OCI-LY3 (cell line): ENCODE measurements around the gene IL1RL1.

Experiments
- H2AFZ ChIP-seq: fragments of 200-600, 300-600 bp; shearing (Covaris generic); 2 replicates; pipeline ENCODE4 v1.6.0; 2014; ENCODE audit warnings: antibody characterized with exemption, low read depth, low read length
- H3K27ac ChIP-seq: fragments of 200-600, 300-600 bp; sonication (generic); 2 replicates; pipeline ENCODE4 v1.5.1; 2014; ENCODE audit warnings: mild to moderate bottlenecking, low read length, moderate library complexity, mixed read lengths
- H3K27me3 ChIP-seq: fragments of 200-600, 300-600 bp; sonication (generic); 2 replicates; pipeline ENCODE4 v1.6.1; 2014; ENCODE audit warnings: low read depth, low read length, mixed read lengths
- H3K36me3 ChIP-seq: fragments of 200-600, 300-600 bp; sonication (generic); replicated peaks from 2 replicates; pipeline ENCODE3; 2014; ENCODE audit warnings: low read depth, low read length, mixed read lengths
- H3K4me1 ChIP-seq: fragments of 300-600, 200-600 bp; sonication (generic); 2 replicates; pipeline ENCODE4 v1.6.1; 2014; ENCODE audit warnings: low read length, mixed read lengths
- H3K4me2 ChIP-seq: fragments of 200-600, 300-600 bp; sonication (generic); 2 replicates; pipeline ENCODE4 v1.6.1; 2014; ENCODE audit warnings: low read length, mixed read lengths
- H3K4me3 ChIP-seq: fragments of 300-600, 200-600 bp; sonication (generic); 2 replicates; pipeline ENCODE4 v1.5.1; 2014; ENCODE audit warnings: antibody characterized with exemption, mild to moderate bottlenecking, low read length, moderate library complexity
- H3K79me2 ChIP-seq: fragments of 300-600, 200-600 bp; shearing (Covaris generic); 2 replicates; pipeline ENCODE4 v1.6.1; 2014; ENCODE audit warnings: mild to moderate bottlenecking, low read length, mixed read lengths
- H3K9ac ChIP-seq: fragments of 300-600, 200-600 bp; shearing (Covaris generic); 2 replicates; pipeline ENCODE4 v1.6.0; 2014; ENCODE audit warnings: mild to moderate bottlenecking, low read length, moderate library complexity
- H3K9me3 ChIP-seq: fragments of 200-600, 300-600 bp; shearing (Covaris generic); 2 replicates; pipeline ENCODE4 v1.6.1; 2014; ENCODE audit warnings: low read length, mixed read lengths; ENCODE audit not compliant: insufficient read depth
- H4K20me1 ChIP-seq: fragments of 200-600, 300-600 bp; sonication (generic); 2 replicates; pipeline ENCODE4 v1.6.1; 2016; ENCODE audit warnings: low read length, mixed read lengths; ENCODE audit not compliant: insufficient read depth
- CTCF ChIP-seq: fragments of 200-600, 300-600 bp; sonication (generic); IDR thresholded peaks from 2 replicates; pipeline ENCODE4 v1.5.1; 2014; ENCODE audit warnings: antibody characterized with exemption, low read length, low read depth
- EZH2phosphoT487 ChIP-seq: fragments of 200-600 bp; shearing (Covaris generic); IDR thresholded peaks from 2 replicates; pipeline ENCODE4 v1.6.1; 2018; ENCODE audit warnings: antibody characterized with exemption, mixed run types, low read depth

The IL1RL1 gene

DNA sequence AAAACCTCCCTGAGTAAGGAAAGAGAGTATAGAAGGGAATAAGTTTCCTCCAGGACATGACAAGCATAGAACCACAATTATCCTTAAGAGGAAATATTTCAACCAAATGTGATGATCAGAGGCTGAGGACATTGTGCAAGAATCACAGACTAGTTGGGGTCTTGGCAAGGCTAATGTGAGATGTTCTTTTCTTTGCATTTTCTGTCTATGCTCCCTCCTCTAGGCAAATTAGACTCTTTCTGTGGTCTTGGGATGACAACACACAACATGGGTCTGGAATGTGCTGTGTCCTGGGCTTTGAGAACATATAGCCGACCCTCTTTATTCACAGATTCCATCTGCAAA is 32.0 kb upstream of the IL1RL1 start:
- 0 out of 2 replicates have a peak, but pooled peaks cover 9% of the 10 kb centered on the region for H3K27me3 ChIP-seq
- H3K27ac ChIP-seq, result no peak overlapping the region
- H2AFZ ChIP-seq, result no peak overlapping the region
- no peaks in the 10 kb centered on the region for H3K36me3 ChIP-seq
- no peaks in the 10 kb centered on the region for H4K20me1 ChIP-seq
- no peak for TF ChIP-seq EZH2phosphoT487
- no peak for TF ChIP-seq CTCF
- no peaks in the 10 kb centered on the region for H3K79me2 ChIP-seq
- no peak overlapping the region for H3K4me3 ChIP-seq
- H3K9ac ChIP-seq, result no peak overlapping the region
- H3K4me2 ChIP-seq, result no peak overlapping the region
- peaks cover 9% of the 10 kb centered on the region for H3K4me1 ChIP-seq
- no peaks in the 10 kb centered on the region for H3K9me3 ChIP-seq

- TF ChIP-seq EZH2phosphoT487 (no peak), CTCF (no peak)
- H3K36me3 ChIP-seq, result no peaks in the 10 kb centered on the region
Observed at GRCh38 chr2:102282678-102283091, 28.7 kb upstream of the IL1RL1 start.

DNA sequence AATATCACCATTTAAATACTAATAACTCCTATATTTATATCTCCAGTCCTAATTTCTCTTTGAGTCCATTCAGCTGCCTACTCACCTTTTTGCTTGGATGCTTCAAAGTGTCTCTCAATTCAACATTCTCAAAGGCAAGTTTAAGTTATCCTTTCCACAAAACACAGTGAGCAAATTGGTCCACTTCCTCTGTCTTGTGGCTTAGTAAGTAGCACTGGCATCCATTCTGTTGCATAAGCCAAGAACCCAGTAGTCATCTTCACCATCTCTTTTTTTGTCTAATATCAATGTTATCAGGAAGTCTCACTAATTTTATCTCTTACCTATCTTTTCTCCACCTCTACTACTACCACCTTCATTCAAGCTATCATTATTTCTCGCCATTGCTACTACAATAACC is 27.4 kb upstream of the IL1RL1 start:
- Histone ChIP-seq H4K20me1 (no peaks in the 10 kb centered on the region), H3K27me3 (0 out of 2 replicates have a peak, but pooled peaks cover 9% of the 10 kb centered on the region), H3K36me3 (no peaks in the 10 kb centered on the region), H2AFZ (no peak overlapping the region), H3K79me2 (no peaks in the 10 kb centered on the region), H3K9me3 (no peaks in the 10 kb centered on the region), H3K4me3 (no peak overlapping the region), H3K4me1 (peaks cover 9% of the 10 kb centered on the region), H3K9ac (no peak overlapping the region), H3K4me2 (no peak overlapping the region), H3K27ac (no peak overlapping the region)
- TF ChIP-seq CTCF, result no peak
- no peak for TF ChIP-seq EZH2phosphoT487

More at GRCh38 chr2:102282678-102283091, 28.7 kb upstream of the IL1RL1 start:
- no peak overlapping the region for H3K9ac ChIP-seq
- H3K27me3 ChIP-seq, result 0 out of 2 replicates have a peak, but pooled peaks cover 9% of the 10 kb centered on the region
- no peak overlapping the region for H3K4me3 ChIP-seq
- H3K4me1 ChIP-seq, result peaks cover 9% of the 10 kb centered on the region
- H3K4me2 ChIP-seq, result no peak overlapping the region
- H4K20me1 ChIP-seq, result no peaks in the 10 kb centered on the region
- H3K79me2 ChIP-seq, result no peaks in the 10 kb centered on the region
- H3K9me3 ChIP-seq, result no peaks in the 10 kb centered on the region
- H3K27ac ChIP-seq, result no peak overlapping the region
- no peak overlapping the region for H2AFZ ChIP-seq

GRCh38 chr2:102284611-102285010 is 26.8 kb upstream of the IL1RL1 start:
- Histone ChIP-seq H3K27ac (no peak overlapping the region), H3K4me1 (peaks cover 9% of the 10 kb centered on the region), H3K27me3 (0 out of 2 replicates have a peak, but pooled peaks cover 9% of the 10 kb centered on the region), H3K9me3 (no peaks in the 10 kb centered on the region), H4K20me1 (no peaks in the 10 kb centered on the region), H3K9ac (no peak overlapping the region), H3K79me2 (no peaks in the 10 kb centered on the region), H3K4me3 (no peak overlapping the region), H3K36me3 (no peaks in the 10 kb centered on the region), H2AFZ (no peak overlapping the region), H3K4me2 (no peak overlapping the region)
- TF ChIP-seq CTCF (no peak), EZH2phosphoT487 (no peak)
